ENCODE data around the gene SUSD2. TPM values are rescaled to one million over a fixed set of nuclear protein-coding genes. Genes with fewer than 3 reads are reported as not detected.

Gene SUSD2
- 54.7 to 85.3 TPM (median 83.8 TPM) in 5 replicates for total RNA-seq (2022; extraction: Qiagen RNA extraction)

GRCh38 chr22:24181088-24181995 lies at the start of gene SUSD2:
Gene SUSD2 (plus strand): TSS chr22:24181487. CDS start chr22:24181520, 33 bp downstream.

Other genes starting within 250 kb of the SUSD2 start
- gene GSTT2B, start 220.3 kb upstream of the SUSD2 start, total RNA-seq (2022; extraction: Qiagen RNA extraction), result 0.16 to 0.35 TPM (median 0.26 TPM) in 5 replicates
- 1.4 to 2.3 TPM (median 1.6 TPM) in 5 replicates for gene DDTL, start 214.6 kb upstream of the SUSD2 start, total RNA-seq (2022; extraction: Qiagen RNA extraction)
- 107 to 148 TPM (median 134 TPM) in 5 replicates for gene DDT, start 207.0 kb upstream of the SUSD2 start, total RNA-seq (2022; extraction: Qiagen RNA extraction)
- gene GSTT2, start 201.4 kb upstream of the SUSD2 start, total RNA-seq (2022; extraction: Qiagen RNA extraction), result not detected in 5 replicates
- gene GSTT4, start 176.0 kb upstream of the SUSD2 start, total RNA-seq (2022; extraction: Qiagen RNA extraction), result not detected in 5 replicates
- 20.6 to 38.7 TPM (median 35.5 TPM) in 5 replicates for gene CABIN1, start 170.2 kb upstream of the SUSD2 start, total RNA-seq (2022; extraction: Qiagen RNA extraction)
- gene GGT5, start 63.6 kb downstream of the SUSD2 start, total RNA-seq (2022; extraction: Qiagen RNA extraction), result 3.5 to 5.3 TPM (median 4.4 TPM) in 5 replicates
- 14.0 to 19.1 TPM (median 17.6 TPM) in 5 replicates for gene SPECC1L, start 89.3 kb downstream of the SUSD2 start, total RNA-seq (2022; extraction: Qiagen RNA extraction)
- 0.71 to 1.2 TPM (median 0.80 TPM) in 5 replicates for gene ADORA2A, start 246.1 kb downstream of the SUSD2 start, total RNA-seq (2022; extraction: Qiagen RNA extraction)

Measured in A549 treated with dexamethasone at 1 μM for 4 hours (cell line).